SU-DHL-6 (cell line): ENCODE results near the gene KRT6A.

Experiments used
- CTCF ChIP-seq: fragments of 200-600 bp; sonication (generic); IDR thresholded peaks from one replicate; pipeline ENCODE4 v1.5.1; 2017; ENCODE audit warnings: antibody characterized with exemption, mild to moderate bottlenecking, low read length, moderate library complexity; ENCODE audit not compliant: insufficient read depth, poor library complexity, severe bottlenecking
- EZH2phosphoT487 ChIP-seq: fragments of 200-600 bp; sonication (generic), shearing (Covaris generic); conservative IDR thresholded peaks from 2 replicates; pipeline ENCODE4 v1.6.1; 2018; ENCODE audit warnings: mild to moderate bottlenecking, antibody characterized with exemption, low read length, moderate library complexity, mixed read lengths

DNA sequence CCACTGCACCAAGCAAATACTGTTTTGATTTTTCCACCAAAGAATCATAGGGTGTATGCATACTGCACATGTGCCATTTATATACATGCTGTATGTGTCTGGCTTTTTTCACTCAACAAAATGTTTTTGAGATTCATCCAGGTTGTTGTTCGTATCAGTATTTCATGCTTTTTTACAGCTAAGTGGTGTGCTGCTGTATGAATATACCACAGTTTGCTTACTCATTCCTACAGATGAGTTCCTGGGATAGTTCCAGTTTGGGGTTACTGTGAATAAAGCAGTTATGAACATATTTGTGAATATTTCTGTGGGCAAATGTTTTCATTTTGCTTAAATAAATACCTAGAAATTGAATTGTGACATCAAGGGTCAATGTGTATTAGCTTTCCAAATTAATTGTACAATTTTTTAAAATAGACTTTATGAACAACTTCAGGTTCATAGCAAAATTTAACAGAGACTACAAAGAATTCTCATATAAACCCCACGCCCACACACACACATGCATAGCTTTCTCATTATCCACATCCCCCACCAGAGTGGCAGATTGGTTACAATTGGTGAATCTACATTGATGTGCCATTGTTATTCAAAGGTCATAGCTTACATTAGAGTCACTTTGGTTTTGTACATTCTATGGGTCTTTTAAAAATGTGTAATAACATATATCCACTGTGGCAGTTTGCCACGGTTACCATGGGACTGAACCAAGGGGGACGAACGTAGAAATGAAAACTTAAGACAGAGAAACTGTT lies 6.9 kb upstream of the KRT6A start:
- TF ChIP-seq CTCF, result no peak
- no peak for TF ChIP-seq EZH2phosphoT487
